Right lung (tissue), 5 donors: Measurements from ENCODE around the gene DCLK1. TPM values are rescaled to one million over a fixed set of nuclear protein-coding genes. Genes with fewer than 3 reads are reported as not detected.
"Not testable (repeated sequence)": the region's sequence is repeated elsewhere in the genome, so short reads cannot be mapped to it uniquely, and the experiment has no call there.

ENCODE experiments used
- DNase-seq, 2 donors: peaks; one replicate each; pipeline ENCODE4 v3.0.0-alpha.2; 2013
- polyA plus RNA-seq, 5 donors: library from polyadenylated mRNA; unstranded; fragments of 120-200 nt; gene quantifications; one replicate each; pipeline versions ENCODE4 v1.2.1 to v1.2.3, GENCODE V29; 2013; ENCODE audit warnings: inconsistent platforms in 1 of 5, low replicate concordance in 1 of 5; ENCODE audit not compliant: insufficient read length in 5 of 5, insufficient read depth in 1 of 5

The DCLK1 gene
- polyA plus RNA-seq, 5 donors, result 10.0 to 13.2 (median 11.2) TPM

- no peak for DNase-seq
Measured at GRCh38 chr13:36088001-36088400, 43.2 kb downstream of the DCLK1 start.

DNA sequence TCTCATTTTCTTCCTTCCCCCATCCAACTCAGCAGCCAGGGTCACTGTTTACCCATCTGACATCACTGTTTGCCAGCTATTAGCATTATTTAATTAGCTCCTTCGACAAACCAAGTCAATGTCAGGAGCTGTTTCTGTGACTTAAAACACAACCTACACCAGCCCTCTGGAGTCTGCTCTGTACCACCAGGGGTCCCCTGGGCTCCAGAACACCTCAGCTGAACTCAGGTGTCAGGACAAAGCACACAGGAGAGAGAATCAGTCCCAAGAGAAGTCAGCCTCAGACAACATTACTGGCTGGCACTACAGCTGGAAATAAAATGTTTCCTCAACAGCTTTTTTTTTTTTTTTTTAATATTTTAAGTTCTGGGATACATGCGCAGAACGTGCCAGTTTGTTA lies 45.1 kb downstream of the DCLK1 start:
- no peak for DNase-seq

- DNase-seq, result no peak
Measured at GRCh38 chr13:36084131-36084530, 47.1 kb downstream of the DCLK1 start.

- DNase-seq, result no peak
Measured at GRCh38 chr13:36082806-36083205, 48.4 kb downstream of the DCLK1 start.

DNA sequence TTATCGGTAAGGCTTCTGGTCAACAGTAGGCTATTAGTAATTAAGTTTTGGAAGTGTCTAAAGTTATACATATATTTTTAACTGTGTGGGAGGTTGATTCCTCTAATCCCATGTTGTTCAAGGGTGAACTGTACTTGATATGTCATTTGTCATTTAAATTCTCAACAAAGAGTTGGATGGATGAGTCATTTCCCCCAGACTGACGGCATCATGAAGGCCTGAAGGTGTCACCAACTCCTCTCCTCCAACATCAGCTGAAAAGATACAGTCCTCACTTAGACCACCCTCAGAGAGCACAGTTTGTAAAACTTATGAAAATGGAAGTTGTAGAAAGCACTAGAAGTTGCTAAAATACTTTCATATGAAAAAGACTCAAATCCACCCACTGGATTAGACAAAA lies 48.8 kb downstream of the DCLK1 start:
- no peak for DNase-seq

- DNase-seq, result no peak
Measured at GRCh38 chr13:36076211-36076610, 55.0 kb downstream of the DCLK1 start.

DNA sequence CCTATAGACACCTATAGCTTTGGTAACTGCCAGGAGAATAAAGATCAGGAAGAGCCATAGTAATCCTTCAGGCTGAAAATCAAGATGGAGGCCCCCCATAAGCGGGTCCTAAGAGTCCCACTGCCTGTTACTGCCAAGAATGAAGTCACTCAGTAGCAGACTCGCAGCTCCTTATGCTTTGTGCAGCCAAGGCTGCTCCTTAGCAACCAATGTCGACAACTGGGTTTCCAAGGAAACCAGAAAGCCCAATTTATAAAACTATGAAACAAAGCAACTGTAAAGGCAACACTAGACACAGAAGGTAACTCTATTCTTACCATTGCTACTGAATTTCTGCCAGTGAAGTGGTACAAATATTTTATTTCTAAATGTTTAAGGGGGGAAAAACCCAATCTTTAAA lies 56.5 kb downstream of the DCLK1 start:
- DNase-seq, result peak in 1 of 2 donors; percentile 48

GRCh38 chr13:36072152-36072935 lies 58.8 kb downstream of the DCLK1 start:
- DNase-seq, result no peak

DNA sequence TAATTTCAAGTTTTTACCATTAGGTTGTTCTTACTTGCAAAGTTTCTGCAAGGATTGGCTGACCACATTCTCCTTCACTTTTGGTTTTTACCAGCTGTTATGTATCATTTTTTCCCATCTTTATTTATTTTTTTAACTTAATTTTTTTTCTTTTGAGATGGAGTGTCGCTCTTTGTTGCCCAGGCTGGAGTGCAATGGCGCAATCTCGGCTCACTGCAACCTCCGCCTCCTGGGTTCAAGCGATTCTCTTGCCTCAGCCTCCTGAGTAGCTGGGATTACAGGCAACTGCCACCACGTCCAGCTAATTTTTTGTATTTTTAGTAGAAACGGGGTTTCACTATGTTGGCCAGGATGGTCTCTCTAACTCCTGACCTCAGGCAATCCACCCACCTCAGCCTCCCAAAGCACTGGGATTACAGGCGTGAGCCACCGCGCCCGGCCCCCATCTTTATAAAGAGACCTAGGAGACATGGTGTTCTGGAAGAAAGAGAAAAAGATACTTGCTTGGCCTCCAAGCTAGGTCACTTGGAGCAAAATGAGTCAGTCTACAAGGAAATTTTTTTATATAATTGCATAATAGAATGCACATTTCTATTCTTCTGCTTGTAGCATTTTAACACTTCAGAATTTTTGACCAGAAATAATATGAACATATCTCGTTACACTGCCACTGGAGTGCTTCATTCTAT lies 60.5 kb downstream of the DCLK1 start:
- DNase-seq, result not testable (repeated sequence)

- peak; percentile 49 to 64 for DNase-seq
Measured at GRCh38 chr13:36069881-36070366, 61.3 kb downstream of the DCLK1 start.

DNA sequence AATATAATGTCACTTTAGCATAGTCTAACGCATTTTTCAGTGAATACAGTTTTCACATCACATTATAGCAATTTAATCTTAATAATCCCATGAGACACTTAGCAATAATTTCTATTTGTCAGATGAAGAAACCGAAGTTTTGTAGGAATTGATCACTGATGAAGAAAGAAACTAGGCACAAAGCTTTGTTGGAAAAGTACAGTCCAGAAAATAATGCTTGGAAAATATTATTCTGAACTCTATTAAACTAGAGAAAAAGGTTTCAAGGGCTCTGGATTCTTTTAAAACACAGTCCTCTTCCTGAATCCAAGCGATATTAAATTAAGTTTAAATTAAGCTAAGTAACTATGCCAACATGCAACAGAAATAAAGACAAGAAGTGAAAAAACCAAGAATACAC lies 62.2 kb downstream of the DCLK1 start:
- no peak for DNase-seq

- no peak for DNase-seq
Measured at GRCh38 chr13:36068566-36068965, 62.6 kb downstream of the DCLK1 start.

DNA sequence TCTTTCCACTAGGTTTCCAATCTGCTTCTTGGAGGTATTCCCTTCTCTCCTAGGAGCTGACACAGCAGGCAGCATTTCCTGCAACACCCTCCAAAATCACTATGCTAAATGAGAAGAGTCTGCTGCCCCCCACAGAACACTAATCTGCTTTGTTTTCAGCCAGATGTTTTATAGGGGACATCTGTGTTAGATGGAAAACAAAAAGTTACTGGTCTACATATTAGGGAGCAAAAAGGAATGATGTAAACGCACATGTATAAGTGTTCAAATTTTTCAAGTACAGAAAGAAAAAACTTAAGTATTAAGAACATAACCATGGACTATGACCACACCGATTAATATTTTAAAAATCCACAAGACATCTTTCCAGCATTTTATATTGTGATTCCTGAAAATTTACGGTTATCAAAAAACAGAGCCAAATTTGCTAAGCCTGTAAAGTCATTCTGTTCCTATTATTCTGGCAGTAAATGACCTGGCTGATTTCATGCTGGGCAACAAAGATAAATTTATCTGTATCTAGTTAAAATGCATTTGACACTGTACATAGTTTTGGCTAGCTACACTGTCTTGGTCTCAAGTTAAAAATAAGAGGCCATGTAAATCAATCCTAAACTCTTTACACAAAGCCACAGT lies 63.3 kb downstream of the DCLK1 start:
- no peak for DNase-seq

DNA sequence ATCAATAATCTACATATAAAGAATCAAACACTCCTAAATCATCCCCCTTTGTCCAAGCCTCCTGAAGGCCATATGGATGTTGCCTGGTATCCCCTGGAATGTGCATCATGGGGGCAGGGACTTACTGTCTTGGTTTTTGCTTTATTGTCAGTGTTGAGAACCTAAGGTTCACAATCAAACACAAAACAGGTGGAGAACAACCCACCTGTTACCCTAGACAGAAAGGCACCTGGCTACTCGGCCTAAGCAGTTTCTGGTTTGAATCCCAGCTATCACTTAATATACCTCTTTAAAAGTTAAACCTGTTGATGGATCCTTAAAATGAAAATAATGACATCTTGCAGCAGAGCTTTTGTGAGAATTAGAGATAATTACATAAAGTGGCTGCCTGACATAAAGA lies 68.9 kb downstream of the DCLK1 start:
- DNase-seq, result no peak

DNA sequence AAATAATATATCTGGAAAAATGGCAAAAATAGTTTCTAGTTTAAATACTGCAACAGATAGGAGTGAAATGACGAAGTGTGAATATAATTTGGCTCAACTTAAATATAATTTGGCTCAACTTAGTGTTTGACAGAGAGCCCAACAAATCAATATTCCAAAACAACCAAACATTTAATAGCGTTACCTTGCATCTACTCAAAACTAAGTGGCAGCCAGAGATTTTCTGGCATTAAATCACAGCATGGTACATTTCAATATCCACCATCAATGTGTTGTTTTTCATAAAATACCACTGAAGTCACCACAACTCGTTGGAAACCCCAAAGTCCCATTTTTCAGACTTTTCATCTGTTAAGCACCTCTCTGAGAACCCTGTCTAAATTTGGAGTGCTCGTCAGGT lies 69.6 kb downstream of the DCLK1 start:
- peak in 1 of 2 donors; percentile 28 for DNase-seq

DNA sequence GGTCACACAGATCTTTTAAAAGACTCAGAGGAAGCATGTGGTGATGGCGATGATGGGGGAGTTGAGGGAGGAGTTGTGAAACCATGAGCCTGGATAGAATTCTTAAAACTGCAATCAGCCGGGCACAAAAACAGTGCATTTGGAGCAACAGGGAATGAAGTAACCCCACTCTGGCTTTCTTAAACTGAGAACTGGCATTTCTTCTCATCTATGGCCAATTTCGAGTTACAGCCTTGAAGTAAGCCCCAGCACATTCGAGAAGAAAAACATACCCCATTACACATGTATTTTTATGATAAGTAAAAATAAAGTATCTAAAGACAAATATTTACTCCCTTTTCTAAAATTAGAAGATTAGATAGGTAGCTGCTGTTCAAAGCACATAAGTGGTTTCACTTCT lies 70.1 kb downstream of the DCLK1 start:
- no peak for DNase-seq

GRCh38 chr13:36059321-36059720 lies 71.9 kb downstream of the DCLK1 start:
- DNase-seq, result no peak

- no peak for DNase-seq
Measured at GRCh38 chr13:36058116-36058515, 73.1 kb downstream of the DCLK1 start.

DNA sequence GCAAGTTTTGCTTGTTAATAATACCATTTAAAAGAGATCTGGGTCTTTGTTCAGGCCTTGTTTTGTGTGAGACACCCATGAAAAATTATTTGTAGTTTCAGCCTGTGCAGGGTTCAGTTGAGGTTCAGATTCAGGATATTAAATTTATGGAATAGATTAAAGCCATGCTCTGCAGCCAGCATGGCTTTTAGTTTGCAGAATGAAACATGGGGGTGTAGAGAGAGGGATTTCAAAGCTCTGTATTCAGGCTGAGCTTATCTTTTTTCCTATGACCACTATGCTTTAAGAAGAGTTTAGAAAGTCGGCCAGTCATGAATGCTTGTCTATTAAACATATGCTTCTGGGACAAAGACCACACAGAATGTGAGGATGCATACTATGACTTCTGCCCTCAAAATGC lies 73.6 kb downstream of the DCLK1 start:
- DNase-seq, result no peak

GRCh38 chr13:36057041-36057440 lies 74.1 kb downstream of the DCLK1 start:
- DNase-seq, result no peak

GRCh38 chr13:36055366-36055765 lies 75.8 kb downstream of the DCLK1 start:
- DNase-seq, result no peak

GRCh38 chr13:36054041-36054440 lies 77.1 kb downstream of the DCLK1 start:
- DNase-seq, result no peak

DNA sequence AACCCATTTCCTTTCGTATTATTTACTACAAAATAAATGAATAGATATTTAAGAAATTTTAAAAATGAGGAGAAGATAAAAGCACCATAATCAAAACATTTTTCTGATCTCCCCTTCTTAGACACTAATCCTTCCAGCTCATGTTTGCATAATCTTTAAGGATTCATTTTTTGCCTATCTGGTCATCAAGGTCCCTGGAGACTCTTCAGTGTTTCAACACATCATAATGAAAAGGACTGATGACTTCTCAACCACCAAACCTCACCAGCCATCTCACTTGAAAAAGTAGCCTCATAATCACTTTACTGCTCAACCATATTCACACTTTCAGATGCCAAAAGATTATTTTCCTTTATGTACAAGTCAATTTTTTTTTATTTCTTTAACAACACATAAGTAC lies 80.1 kb downstream of the DCLK1 start:
- DNase-seq, result no peak
